Mesothelial cell of epicardium (in vitro differentiated cells): ENCODE data around the gene ZNF385A. TPM values are rescaled to one million over a fixed set of nuclear protein-coding genes. Genes with fewer than 3 reads are reported as not detected.

Experiments
- DNase-seq, 2 experiments: peaks; one replicate each; pipeline ENCODE4 v3.0.0; 2021; ENCODE audit warnings: low spot score in 2 of 2; ENCODE audit not compliant: unreplicated experiment in 2 of 2
- H3K27ac Mint-ChIP-seq: 2 replicates; pipeline ENCODE4 v1.8.0; 2021; ENCODE audit warnings: mixed read lengths
- H3K27me3 Mint-ChIP-seq: 2 replicates; pipeline ENCODE4 v1.8.0; 2021; ENCODE audit warnings: low read depth, mixed read lengths
- H3K36me3 Mint-ChIP-seq: 2 replicates; pipeline ENCODE4 v1.8.0; 2021; ENCODE audit warnings: mixed read lengths
- H3K4me1 Mint-ChIP-seq: 2 replicates; pipeline ENCODE4 v1.8.0; 2021; ENCODE audit warnings: mixed read lengths
- H3K4me3 Mint-ChIP-seq: 2 replicates; pipeline ENCODE4 v1.8.0; 2021; ENCODE audit warnings: mild to moderate bottlenecking, moderate library complexity, mixed read lengths
- H3K9me3 Mint-ChIP-seq: 2 replicates; pipeline ENCODE4 v1.8.0; 2021; ENCODE audit warnings: mixed read lengths
- CTCF ChIP-seq: fragments of 200-600 bp; sonication (generic); IDR thresholded peaks from one replicate; pipeline ENCODE4 v1.5.0; 2021; ENCODE audit warnings: antibody characterized with exemption; ENCODE audit not compliant: unreplicated experiment
- total RNA-seq: library from RNA; stranded (reverse); gene quantifications from 3 replicates; pipeline ENCODE4 v1.2.1, GENCODE V29; 2021

The ZNF385A gene
- total RNA-seq, 1 donor from 2014 or later, result 35.4 TPM

GRCh38 chr12:54413284-54414190 lies 29.0 kb upstream of the ZNF385A start:
- DNase-seq, result no peak
- Mint-ChIP-seq H3K27ac (no peak overlapping the region), H3K4me1 (peaks cover 12% of the 10 kb centered on the region), H3K27me3 (no peaks in the 10 kb centered on the region), H3K9me3 (no peaks in the 10 kb centered on the region), H3K4me3 (no peak overlapping the region), H3K36me3 (peaks cover 6% of the 10 kb centered on the region)
- no peak for TF ChIP-seq CTCF

- H3K9me3 Mint-ChIP-seq, result no peaks in the 10 kb centered on the region
- peaks cover 9% of the 10 kb centered on the region for H3K36me3 Mint-ChIP-seq
- no peak overlapping the region for H3K4me3 Mint-ChIP-seq
- DNase-seq, result no peak
- peaks cover 9% of the 10 kb centered on the region for H3K4me1 Mint-ChIP-seq
- TF ChIP-seq CTCF, result no peak
- no peak overlapping the region for H3K27ac Mint-ChIP-seq
- no peaks in the 10 kb centered on the region for H3K27me3 Mint-ChIP-seq
Measured at GRCh38 chr12:54412786-54413185, 28.3 kb upstream of the ZNF385A start.

GRCh38 chr12:54412348-54412747 lies 27.8 kb upstream of the ZNF385A start:
- Mint-ChIP-seq H3K36me3 (peaks cover 11% of the 10 kb centered on the region), H3K27ac (no peak overlapping the region), H3K4me1 (peaks cover 6% of the 10 kb centered on the region), H3K9me3 (no peaks in the 10 kb centered on the region), H3K27me3 (no peaks in the 10 kb centered on the region), H3K4me3 (no peak overlapping the region)
- no peak for TF ChIP-seq CTCF
- no peak for DNase-seq

GRCh38 chr12:54411391-54412241 lies 27.1 kb upstream of the ZNF385A start:
- no peak for DNase-seq
- no peak overlapping the region for H3K27ac Mint-ChIP-seq

GRCh38 chr12:54409267-54409666 lies 24.7 kb upstream of the ZNF385A start:
- Mint-ChIP-seq H3K36me3 (peaks cover 28% of the 10 kb centered on the region), H3K4me1 (no peaks in the 10 kb centered on the region), H3K27ac (no peak overlapping the region), H3K4me3 (no peak overlapping the region), H3K9me3 (no peaks in the 10 kb centered on the region), H3K27me3 (no peaks in the 10 kb centered on the region)
- DNase-seq, result no peak
- no peak for TF ChIP-seq CTCF

More at GRCh38 chr12:54411391-54412241, 27.1 kb upstream of the ZNF385A start:
- no peak for TF ChIP-seq CTCF
- Mint-ChIP-seq H3K27me3 (no peaks in the 10 kb centered on the region), H3K36me3 (peaks cover 18% of the 10 kb centered on the region), H3K4me1 (no peaks in the 10 kb centered on the region), H3K9me3 (no peaks in the 10 kb centered on the region), H3K4me3 (no peak overlapping the region)
